GM04504 (cell line): ENCODE measurements around the gene OOEP.

Experiments
- DNase-seq: peaks from one replicate; pipeline ENCODE4 v3.0.0-alpha.2; 2012; ENCODE audit warnings: low read depth

The OOEP gene

DNA sequence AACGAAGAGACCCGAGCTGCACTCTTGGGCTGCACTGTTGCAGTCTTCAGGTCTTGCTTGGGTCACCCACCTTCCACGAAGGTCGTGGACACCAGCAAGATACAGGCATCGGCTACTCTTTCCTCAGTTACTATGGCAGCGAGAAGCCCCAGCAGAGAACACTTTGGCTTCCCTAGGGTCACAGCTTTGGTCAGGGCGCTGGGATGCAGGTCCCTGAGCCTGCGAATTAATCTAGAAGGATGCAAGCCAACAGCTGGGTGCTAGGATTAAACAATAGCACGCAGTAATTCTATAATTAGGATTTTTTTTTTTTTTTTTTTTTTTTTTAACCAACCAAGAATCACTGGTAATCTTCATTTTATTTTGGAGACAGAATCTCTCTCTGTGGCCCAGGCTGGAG lies 5.1 kb downstream of the OOEP start:
- no peak for DNase-seq

DNA sequence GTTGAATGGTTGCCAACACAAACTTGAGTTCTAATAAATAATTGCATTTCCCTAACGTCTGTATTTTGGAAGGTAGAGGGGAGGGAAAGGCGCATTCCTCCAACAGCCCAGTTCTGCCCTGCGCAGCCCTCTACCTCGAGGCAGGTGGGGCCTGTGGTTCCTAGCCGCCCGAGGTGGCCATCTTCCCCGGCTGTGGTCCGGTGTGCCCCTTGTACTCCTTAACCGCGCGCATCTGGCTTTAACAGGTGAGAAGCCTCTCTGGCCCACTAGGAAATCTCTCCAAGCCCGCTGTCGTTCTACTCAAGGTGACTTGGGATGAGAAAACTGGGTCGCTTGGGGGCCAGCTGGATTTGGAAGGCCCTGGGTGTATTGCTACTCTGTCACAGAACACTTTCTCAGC lies 5.6 kb downstream of the OOEP start:
- DNase-seq, result no peak

DNA sequence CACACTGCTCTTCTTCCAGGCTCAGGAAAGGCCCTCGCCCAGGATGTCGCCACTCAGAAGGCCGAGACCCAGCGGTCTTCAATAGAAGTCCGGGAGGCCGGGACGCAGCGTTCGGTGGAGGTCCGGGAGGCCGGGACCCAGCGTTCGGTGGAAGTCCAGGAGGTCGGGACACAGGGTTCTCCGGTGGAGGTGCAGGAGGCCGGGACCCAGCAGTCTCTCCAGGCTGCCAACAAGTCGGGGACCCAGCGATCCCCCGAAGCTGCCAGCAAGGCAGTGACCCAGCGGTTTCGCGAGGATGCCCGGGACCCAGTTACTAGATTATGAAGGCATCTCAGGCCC lies 6.2 kb downstream of the OOEP start:
- no peak for DNase-seq

DNA sequence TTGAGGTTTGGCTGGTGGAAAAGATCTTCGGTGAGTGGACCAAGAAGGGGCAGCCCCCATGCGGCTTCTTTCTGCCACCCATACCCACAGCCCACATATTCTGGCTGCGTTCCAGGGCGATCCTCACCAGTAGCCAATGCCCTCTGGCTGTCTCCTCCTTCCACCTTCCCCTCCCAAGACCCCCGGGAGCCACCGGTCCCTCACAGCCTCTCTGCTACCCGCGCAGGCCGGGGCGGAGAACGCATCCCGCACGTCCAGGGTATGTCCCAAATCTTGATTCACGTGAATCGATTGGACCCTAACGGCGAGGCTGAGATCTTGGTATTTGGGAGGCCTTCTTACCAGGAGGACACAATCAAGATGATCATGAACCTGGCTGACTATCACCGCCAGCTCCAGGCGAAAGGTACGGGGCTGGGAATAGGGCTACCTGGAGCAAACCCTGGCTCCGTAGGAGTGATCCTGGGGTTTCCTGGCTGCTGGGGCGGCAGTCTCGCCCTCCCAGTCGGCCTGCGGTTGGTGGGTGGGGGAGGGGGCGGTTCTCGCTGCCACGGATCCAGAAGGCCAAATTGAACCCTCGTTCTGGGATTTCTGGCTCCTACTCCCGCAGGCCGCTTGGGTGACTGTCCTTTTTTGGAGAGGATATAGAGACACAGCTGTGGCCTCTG lies 6.7 kb downstream of the OOEP start:
- DNase-seq, result no peak

DNA sequence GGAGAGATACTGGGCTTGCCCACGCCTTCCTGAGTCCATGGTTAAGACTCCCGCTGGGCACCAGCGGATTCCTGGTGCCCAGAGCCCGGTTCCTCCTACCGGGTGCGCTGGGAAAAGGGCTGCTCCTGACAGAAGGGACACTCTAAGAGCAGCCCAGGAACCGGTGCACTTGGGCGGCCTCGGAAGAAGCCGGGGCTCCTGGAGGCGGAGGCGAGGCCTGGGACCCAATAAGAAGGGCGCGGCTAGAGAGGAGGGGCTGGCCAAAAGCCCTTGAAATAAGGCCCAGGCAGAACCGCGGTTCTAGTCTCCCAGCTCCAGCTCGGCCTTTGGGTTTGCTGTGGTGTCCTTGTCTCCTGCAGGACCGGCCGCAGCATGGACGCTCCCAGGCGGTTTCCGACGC lies 7.3 kb downstream of the OOEP start, which contains the start of gene KHDC3L:
KHDC3L (plus strand) TSS at position 301 of the 400 bp plus-strand sequence; CDS start at position 373, 72 bp downstream.
- no peak for DNase-seq

DNA sequence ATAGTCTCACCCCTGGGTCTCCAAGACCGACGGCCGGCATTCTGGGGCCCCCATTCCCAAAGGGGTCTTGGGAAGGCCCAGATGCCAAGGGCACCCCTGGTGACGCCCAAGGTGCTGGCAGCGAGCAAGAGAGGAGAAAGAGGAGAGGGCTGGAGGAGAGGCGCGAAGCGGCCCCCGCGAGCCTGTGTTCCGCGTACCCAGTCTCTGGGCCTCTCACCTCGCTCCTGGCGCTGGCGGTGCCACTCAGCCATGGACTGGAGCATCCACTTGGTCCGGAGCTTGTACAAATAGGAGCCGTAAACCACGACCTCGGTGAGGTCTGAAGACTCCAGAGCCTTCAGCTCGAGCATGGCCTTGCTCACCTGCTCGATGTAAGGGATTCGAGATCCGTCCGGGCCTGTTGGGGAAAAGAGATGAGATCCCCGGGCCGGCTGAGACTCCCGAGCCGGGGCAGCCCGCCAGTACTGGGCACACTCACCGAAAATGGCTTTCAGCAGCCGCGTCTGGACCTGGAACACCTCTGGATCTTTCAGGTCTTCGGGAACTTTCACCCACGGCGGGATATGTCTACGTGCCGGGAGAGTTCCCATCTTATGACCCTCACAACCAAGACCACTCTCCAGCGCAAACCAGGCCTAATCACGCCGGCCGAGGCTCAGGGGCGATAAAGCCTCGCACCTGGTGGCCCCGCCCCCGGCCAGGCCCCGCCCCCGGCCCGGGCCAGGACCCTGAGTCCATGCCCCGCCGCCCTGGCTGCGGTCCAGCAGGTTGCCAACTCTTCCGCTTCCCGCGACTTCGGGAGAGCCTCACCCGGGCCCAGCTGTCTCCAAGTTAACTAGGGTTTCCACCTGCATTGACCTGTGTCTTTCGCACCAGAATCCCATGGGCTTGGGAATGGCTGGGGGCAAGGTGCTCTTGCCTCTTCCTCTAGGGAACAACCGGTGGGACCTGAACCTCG lies 15.8 kb downstream of the OOEP start, which contains the start of gene DPPA5:
DPPA5 (minus strand) TSS at position 641 of the 958 bp plus-strand sequence; CDS start at position 590, 51 bp downstream.
- DNase-seq, result no peak

DNA sequence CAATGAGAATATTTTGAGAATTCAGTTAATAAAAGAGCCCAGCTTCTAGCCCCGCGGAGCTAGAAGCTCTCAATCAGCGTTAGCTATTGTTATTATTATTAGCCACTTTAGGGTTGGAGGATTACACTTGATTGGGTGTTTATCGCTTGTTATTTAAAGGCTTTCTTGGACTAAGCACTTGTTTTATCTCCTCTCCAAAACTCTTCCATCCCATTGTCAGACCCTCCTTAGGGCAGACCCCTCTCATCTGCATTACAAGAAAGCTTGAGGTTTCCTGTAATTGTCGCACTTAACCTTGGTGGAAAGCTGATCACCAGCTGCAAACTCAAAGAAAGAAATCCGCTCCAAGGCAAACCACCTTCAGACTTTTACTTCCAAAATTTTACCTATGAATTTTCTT lies 20.4 kb downstream of the OOEP start:
- DNase-seq, result no peak

DNA sequence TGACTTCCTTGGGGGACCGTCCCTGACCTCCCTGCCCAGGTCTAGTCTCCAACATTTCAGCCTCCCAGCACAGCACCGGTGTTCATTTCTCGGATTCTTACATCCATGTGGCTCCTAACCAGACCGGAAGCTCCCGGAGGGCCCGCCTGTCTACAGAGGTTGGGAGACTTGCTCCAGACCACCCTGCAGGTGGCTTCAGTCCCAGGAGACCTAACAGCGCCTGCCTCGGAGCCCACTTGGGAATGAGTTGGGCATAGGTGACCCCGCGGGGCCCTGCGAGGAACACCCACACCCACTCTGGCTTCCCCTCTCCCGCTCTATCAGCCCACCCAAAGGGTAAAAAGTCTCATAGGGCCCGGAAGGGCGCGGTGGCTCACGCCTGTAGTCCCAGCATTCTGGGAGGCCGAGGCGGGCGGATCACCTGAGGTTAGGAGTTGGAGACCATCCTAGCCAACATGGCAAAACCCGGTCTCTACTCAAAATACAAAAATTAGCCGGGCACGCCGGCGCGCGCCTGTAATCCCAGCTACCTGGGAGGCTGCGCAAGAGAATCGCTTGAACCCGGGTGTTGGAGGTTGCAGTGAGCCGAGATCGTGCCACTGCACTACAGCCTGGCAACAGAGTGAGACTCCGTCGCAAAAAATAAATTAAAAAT lies 21.0 kb downstream of the OOEP start:
- no peak for DNase-seq

DNA sequence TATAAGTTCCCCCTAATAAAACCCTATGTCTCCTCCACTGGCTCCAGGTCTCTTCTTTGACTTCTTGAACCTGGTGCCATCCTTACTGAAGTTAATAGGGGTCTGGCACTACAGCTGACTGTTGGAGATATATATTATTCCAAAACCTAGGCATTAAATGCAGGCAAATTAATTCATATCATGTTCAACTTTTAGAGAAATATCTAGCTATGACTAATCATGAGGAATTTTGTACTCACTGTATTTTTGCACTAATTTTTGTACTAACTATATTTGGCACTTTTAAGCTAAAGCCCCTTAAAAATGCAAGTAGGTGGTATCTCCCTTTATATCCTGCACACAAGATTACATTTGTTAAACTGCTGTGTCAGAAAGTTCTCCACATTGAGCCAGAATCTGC lies 26.5 kb downstream of the OOEP start:
- no peak for DNase-seq

DNA sequence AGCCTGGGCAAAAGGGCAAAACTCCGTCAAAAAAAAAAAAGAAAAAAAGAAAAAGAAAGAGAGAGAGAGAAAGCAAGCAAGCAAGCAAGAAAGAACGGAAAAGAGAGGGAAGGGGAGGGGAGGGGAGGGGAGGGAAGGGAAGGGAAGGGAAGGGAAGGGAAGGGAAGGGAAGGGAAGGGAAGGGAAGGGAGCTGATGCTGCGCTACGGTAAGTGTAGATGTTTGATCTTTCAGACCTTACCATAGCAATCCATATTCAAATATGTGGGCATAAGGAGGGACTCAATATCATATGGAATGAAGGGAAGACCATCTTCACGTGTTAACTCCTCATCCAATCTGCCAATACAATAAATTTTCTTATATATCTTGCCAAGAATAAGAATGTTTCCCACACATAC lies 27.5 kb downstream of the OOEP start:
- DNase-seq, result no peak

DNA sequence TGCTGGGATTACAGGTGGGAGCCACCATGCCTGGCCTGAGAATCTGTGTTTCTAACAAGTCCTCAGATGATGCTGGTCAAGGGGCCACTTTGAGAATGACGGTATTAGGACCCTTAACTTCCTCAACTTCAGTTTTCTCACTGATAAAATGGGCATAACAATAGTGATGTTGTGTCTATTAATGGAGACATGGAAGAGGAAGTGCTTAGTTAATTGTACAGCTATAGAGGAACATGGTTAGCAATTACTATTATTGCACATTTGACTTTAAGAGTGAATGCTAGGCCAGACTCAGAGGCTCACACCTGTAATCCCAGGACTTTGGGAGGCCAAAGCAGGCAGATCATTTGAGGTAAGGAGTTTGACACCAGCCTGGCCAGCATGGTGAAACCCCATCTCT lies 28.4 kb downstream of the OOEP start:
- no peak for DNase-seq

DNA sequence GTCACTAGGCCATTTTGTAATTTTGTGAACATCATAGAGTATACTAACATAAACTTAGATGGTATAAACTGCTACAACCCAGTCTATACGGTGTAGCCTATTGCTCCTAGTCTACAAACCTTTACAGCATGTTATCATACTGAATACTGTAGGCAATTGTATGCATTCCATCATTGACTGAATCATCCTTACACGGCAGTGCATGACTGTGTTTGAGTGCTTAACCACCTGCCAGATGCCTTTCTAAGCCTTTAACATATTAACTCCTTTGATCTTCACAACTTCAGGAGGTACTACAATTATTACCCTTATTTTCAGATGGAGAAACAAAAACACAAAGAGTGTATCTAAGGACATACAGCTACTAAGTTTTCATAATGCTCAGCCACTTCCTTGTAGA lies 29.6 kb downstream of the OOEP start:
- DNase-seq, result no peak

DNA sequence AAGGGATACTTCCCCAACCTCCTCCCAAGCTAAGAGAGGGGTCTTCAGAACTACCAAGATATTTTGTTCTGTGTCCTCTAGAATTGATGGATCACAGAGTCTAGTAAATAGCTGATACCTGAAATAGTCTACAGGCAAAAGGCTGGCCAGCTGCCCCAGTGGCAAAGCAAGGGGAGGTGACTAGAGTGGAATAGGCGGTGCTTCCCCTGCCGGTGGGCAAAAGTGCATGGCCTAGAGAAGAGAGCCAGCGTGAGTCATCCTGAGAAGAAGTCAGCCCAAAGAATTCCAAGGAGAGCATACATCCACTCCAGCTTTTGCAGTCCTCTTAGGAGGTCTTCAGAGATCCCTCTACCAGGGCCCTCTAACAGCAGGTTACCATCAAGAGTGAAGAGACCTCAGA lies 30.4 kb downstream of the OOEP start:
- no peak for DNase-seq

DNA sequence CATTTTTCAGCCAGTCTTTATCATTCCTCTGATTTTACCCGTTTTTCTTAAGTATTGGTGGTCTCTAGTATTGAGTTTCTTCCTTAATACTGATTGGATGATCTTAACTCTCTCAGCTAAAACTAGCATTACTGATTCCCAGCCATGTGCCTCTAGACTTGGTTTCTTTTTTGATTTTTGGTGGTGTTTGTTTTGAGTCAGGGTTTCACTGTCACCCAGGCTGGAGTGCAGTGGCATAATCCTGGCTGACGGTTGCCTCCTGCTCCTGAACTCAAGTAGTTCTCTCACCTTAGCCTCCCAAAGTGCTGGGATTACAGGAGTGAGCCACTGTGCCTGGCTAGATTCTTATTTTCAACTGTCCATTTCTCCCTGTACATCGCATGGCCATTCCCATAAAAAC lies 40.5 kb downstream of the OOEP start:
- DNase-seq, result no peak

DNA sequence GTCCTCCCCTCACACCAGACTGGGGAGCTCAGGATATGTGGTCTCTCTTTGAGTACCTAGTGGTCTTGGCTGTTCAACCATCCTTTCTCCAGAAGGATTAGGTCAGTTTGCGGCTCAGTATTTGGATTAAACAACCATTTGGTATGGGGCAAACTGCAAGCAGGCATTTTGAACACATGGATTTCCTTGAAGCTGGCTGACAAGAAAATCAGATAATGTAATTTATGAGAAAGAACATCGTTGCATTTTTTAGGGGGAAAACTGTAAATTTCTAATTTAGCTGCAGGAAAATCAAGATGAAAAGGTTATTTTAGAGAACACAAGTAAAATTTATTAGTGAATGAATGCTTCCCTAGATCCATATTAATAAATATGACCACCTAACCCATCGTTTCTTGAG lies 40.9 kb downstream of the OOEP start:
- no peak for DNase-seq

DNA sequence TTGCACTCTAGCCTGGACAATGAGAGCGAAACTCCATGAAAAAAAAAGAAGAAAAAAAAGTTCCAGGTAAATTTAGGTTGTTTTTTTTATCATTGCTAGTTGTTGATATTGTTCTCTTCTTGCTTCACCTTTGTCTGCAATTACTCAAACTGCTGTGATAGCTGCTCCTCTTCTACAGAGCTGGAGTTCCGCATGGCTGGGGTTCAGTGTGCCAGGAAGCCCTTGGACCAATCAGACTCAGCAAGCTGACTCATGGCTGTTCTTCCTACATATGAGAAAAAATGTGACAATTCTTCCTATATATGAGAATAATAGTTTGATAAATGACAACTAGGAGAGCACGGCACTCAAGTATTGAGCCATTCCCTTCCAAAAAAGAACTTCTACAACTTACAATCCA lies 44.0 kb downstream of the OOEP start:
- DNase-seq, result no peak

DNA sequence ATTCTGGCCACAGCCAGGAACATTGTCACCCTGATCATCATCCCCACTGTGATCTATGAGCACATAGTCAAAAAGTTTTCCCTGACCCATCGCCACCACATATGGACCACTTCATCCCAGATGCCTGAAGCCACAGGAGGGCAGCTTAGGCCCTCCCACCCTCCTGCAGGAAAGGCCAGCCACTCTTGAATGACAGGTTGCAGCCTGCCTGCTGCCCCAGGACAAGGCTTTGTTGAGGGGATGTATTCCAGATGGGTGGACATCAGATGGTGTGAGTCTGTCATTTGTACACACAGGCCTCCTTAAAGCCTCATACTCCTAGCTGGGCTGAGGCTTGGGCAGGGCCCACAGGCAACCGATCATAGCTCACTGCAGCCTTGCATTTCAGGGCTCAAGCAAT lies 46.4 kb downstream of the OOEP start:
- no peak for DNase-seq
